Loucy (cell line): ENCODE data around the gene ALDH1A1.

Experiments
- EZH2phosphoT487 ChIP-seq: fragments of 200-600 bp; IDR thresholded peaks from 2 replicates; pipeline ENCODE4 v1.6.1; 2018; ENCODE audit warnings: antibody characterized with exemption, mild to moderate bottlenecking, moderate library complexity, borderline replicate concordance
- TF ChIP-seq, protein P1 (sequence below): fragments of 200-600 bp; sonication (generic); conservative IDR thresholded peaks from 2 replicates; pipeline ENCODE4 v1.5.1; 2014; ENCODE audit warnings: mild to moderate bottlenecking, antibody characterized with exemption, low read length

DNA sequence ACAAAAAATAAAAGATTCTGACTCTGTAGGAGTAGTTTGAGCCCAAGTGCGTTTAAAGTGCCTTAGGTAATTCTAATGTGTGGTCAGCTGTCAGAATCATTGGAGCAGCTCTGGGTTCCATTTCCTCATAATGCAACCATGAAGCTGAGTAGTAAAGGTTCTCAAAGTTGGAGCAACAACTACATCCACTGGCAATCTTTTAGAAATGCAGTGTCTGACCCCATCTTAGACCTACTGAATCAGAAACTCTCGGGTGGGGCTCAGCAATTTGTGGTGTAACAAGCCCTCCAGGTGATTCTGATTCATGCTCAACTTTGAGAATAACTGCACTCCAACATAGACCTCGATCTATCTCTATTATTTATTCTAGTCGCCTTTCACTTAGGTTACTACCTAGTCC is 7.6 kb upstream of the ALDH1A1 start:
- TF ChIP-seq, protein P1, sequence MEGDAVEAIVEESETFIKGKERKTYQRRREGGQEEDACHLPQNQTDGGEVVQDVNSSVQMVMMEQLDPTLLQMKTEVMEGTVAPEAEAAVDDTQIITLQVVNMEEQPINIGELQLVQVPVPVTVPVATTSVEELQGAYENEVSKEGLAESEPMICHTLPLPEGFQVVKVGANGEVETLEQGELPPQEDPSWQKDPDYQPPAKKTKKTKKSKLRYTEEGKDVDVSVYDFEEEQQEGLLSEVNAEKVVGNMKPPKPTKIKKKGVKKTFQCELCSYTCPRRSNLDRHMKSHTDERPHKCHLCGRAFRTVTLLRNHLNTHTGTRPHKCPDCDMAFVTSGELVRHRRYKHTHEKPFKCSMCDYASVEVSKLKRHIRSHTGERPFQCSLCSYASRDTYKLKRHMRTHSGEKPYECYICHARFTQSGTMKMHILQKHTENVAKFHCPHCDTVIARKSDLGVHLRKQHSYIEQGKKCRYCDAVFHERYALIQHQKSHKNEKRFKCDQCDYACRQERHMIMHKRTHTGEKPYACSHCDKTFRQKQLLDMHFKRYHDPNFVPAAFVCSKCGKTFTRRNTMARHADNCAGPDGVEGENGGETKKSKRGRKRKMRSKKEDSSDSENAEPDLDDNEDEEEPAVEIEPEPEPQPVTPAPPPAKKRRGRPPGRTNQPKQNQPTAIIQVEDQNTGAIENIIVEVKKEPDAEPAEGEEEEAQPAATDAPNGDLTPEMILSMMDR, result 0 out of 2 replicates have a peak, but pooled peaks have one; percentile 12
- no peak for TF ChIP-seq EZH2phosphoT487
